Activated CD8-positive, alpha-beta memory T cell treated with anti-CD3 and anti-CD28 coated beads, Interleukin-2, amount 50 U/mL, for 4 hours (primary cell): ENCODE measurements around the gene SLC22A17.

Experiments used
- DNase-seq: peaks from one replicate; pipeline ENCODE4 v3.0.0-alpha.2; 2020

SLC22A17 gene

DNA sequence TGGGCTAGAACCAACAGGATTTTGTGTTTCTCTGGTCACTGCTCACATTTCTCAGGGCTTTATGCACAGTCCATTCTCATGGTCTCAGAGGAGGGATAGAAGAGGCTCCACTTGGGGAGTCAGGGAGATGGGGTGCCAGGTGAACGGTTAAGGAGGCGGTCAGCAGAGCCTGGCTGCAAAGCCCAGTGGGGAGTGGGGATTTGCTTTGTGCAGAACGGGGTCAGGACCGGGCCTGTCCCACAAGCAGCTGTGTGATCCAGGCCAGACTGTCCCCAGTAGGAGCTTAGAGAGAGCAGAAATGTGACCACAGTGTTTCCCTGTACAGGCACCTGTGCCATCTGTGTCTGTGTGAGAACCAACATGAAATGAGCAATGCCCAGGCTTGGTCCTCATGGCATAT, 28.3 kb upstream of the SLC22A17 start:
- DNase-seq, result no peak

DNA sequence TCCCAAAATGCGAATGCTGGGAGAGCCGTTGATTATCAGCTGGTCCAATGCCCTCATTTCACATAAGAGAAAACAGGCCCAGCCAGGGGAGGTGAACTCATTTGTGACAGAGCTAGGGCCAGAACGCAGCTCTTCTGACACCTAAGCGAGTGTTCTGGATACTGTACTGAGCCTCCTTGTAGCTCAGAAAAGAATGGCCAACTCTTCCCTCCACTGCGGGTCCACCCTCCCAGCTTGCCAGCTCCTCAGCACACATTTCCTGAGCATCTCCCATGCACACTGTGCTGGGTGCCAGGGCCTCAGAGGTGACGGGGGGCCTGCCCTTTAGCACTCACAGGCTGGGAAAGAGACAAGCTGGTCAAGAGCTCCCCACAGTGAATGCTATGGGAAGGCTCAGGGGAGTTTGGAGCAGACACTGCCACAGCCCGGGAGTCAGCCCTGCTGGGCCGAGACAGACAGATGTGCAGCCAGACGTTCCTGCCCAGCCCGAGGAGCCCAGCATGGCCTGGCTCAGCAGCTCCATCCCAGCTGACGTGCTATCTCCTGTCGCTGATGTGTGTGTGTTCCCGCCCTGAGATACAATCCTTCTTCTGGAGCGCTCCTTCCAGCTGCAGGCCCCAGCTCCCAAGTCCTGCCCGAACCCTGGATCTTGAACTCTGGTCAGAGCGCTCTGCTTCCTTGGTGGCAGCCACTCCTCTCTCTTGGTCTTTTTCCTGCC, 27.7 kb upstream of the SLC22A17 start:
- DNase-seq, result no peak

DNA sequence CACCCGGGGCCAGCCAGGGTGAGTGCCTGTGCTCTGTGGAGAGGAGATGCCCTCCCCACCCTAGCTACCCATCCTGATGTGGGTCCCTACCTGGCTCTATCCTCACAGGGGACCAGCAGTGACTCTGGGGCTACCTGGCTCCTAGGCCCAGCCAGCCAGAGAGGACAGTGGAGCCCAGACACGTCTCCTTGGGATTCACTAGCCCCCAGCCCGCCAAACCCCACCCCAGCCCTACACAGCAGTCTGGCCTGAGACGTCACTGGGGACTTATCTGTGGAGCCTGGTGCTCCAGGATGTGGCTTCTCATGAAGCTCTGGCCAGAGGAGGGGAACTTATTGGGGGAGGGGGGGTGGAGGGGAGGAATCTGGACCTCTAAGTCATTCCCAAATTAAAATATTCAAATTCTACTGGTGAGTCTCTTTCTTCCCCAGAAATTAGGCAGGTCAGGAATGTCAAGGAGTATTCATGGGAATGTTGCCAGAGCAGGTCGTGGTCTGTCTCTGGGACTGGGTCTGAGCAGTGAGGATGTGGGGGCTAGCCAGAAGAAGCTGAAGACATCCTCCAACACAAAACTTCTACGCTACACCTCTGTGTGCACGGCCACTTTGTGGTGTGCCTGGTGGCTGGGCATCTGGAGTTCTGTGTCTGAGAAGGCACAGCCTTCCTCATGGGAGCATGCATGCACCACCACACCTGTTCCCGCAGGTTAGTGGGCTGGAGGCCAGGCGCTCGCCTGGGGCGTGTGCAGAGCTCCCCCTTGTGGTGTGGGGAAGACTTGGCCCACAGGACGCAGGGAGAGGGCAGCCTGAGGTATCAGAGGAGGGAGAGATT, 26.9 kb upstream of the SLC22A17 start:
- peak; percentile 74 for DNase-seq

DNA sequence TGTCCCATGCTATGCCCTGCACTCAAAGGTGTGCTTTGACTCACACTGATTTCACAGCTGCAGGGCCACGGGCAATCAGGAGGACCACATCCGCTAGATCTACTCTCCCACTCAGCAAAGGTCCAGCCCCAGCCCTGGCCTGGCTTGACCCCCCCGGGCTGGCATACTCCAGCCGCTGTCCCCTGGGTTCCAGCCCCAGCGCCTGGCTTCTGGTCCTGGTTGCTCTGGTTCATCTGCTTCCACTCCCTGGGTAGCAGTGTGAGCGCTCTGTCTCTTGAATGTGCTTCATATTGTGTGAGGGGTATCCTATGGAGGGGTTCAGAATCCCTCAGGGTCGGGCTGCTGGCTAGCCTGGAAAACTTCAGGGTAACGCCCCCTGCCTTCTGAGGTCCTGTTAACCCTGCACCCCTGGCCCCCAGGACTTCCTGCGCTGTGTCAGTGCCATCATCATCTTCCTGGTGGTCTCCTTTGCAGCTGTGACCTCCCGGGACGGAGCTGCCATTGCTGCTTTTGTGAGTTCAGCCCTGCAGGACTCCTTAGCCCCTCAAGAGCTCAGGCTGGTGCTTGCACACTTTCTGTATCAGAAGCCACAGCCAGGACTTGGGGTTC, 26.0 kb upstream of the SLC22A17 start:
- DNase-seq, result no peak

DNA sequence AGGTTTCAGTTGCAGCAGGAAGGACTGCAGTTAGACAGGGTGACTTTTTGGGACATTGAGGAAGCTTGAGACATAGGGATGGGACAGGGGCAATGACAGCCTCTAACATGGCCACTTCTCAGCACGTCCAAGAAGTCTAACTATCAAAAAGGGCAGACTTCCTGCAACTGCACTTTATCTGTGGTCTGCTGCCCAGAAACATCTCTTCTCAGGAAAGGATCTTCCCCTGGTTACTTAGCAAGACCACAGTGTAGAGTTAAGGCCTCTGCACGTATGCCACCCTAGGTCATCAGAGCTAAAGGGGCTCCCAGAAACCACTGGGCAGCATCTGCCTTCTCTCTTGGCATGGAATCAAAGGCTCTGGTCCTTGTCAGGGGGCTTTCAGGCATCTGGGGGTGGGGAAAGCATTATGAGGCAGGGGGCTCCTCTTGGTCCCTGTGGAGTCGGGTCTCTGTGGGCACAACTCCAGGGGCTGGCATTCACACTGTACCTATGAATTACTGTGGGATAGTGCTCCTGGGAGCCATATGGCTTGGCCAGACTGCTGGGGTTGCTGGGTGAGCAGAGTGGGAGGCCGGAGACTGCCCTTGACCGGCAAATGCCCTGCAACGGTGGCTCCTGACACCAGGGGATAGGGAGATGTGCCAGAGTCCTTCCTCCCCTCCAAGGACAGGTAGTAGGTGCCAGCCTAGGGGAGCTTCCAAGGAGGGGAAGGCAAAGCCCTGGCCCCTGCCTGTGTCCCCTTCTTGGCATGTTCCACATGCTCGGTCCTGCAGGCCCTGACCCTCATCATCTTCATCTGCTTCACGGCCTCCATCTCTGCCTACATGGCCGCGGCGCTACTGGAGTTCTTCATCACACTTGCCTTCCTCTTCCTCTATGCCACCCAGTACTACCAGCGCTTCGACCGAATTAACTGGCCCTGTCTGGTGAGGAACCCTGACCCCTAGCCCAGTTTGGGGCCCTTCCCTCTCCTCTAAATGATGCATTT, 25.2 kb upstream of the SLC22A17 start:
- no peak for DNase-seq

DNA sequence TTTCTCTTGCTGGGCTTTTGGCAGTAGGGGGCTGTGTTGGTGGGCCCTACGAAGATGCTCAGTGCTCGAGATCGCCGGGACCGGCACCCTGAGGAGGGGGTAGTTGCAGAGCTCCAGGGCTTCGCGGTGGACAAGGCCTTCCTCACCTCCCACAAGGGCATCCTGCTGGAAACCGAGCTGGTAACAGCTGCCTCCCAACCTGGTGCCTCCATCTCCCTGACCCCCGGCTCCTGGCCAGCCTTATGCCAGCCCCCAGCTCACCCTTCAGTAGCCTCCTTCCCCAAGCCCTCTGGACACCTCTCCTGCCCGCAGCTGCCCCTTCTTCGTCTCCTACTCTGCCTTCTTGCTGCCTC, 24.5 kb upstream of the SLC22A17 start:
- no peak for DNase-seq

DNA sequence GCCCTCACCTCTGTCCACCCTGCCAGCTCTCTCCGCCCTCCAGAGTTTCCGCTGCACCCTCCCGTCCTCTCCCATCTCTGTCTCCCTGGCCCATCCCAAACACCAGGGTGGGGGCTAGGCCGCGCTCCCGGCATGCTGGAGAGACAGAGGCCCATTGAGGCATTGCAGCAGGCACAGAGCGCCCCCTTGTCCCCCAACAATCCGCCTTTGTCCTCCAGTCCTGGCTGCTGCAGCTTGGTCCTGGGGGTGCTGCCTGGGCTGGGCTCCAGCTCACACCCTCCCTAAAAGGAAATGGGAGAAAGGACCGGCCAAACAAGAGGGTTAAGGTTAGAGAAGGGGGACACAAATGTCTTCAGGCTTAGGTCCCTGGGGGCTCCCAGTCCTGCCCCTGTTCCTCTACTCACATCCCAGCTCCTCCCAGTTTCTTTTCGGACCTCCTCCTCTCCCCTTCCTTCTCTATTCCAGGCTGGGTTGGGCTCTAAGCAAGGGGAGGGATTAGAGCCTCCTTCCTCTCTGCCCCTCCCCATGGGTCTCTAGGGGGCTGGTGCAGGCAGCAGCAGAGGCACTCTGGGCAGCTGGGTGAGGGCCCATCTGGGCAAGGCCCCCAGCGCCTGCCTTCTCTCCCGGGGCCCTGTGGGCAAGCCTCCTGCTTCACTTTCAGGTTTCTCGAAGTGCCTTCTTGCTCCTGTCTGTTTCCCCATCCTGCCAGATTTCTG, 24.0 kb upstream of the SLC22A17 start, which contains the start of gene CMTM5:
Gene CMTM5 (plus strand): TSS at position 565 of the 716 bp plus-strand sequence. CDS start 206 bp downstream, outside the sequence.
- no peak for DNase-seq

DNA sequence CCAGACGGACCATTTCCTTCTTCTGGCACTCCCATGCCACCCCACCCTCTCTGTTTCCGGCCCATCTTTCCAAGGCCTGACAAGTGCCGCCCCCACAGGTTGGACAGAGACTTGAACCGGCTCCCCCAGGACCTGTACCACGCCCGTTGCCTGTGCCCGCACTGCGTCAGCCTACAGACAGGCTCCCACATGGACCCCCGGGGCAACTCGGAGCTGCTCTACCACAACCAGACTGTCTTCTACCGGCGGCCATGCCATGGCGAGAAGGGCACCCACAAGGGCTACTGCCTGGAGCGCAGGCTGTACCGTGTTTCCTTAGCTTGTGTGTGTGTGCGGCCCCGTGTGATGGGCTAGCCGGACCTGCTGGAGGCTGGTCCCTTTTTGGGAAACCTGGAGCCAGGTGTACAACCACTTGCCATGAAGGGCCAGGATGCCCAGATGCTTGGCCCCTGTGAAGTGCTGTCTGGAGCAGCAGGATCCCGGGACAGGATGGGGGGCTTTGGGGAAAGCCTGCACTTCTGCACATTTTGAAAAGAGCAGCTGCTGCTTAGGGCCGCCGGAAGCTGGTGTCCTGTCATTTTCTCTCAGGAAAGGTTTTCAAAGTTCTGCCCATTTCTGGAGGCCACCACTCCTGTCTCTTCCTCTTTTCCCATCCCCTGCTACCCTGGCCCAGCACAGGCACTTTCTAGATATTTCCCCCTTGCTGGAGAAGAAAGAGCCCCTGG, 23.0 kb upstream of the SLC22A17 start:
- no peak for DNase-seq

DNA sequence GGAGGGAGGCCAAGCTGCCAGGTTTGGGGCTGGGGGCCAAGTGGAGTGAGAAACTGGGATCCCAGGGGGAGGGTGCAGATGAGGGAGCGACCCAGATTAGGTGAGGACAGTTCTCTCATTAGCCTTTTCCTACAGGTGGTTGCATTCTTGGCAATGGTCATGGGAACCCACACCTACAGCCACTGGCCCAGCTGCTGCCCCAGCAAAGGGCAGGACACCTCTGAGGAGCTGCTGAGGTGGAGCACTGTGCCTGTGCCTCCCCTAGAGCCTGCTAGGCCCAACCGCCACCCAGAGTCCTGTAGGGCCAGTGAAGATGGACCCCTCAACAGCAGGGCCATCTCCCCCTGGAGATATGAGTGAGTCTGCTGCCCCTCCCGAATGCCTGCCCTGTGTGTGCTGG, 20.4 kb upstream of the SLC22A17 start:
- no peak for DNase-seq

DNA sequence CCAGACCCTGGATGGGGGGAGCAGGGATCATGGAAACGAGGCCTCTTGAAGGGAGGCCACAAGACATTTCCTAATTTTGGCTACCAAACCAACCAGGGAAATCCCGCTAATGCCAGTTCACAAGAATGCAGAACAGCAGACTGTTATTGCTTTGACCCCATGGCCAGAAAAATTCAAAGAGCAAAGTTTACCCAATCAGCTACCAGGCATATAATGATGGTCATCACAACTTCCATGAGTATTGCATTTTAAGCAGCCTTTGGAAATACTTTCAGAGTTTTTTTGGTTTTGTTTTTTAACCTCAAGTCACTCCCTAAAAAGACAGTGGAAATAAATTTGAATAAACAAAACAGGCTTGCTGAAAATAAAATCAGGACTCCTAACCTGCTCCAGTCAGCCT, 19.8 kb upstream of the SLC22A17 start, which contains the start of gene IL25:
Gene IL25 (plus strand): TSS at position 301 of the 400 bp plus-strand sequence.
- no peak for DNase-seq

DNA sequence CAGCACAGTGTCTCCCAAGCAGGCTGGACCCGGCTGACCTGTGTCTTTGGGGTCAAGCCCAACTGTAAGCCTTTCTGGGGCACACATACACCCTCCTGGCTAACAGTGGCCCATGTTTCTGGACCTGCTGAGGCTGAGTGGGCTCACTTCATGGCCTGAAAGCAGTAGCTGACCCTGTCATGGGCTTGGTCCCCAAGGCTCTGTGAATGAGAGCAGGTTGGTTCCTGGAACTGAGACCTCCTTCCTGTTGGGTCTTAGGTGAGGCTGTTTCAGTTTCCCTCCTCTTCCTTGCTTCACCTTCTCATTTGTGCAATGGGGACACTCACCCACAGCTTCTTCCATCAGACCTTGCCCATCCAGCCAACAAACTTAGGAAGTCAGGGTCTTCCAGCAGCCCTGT, 19.2 kb upstream of the SLC22A17 start:
- no peak for DNase-seq

DNA sequence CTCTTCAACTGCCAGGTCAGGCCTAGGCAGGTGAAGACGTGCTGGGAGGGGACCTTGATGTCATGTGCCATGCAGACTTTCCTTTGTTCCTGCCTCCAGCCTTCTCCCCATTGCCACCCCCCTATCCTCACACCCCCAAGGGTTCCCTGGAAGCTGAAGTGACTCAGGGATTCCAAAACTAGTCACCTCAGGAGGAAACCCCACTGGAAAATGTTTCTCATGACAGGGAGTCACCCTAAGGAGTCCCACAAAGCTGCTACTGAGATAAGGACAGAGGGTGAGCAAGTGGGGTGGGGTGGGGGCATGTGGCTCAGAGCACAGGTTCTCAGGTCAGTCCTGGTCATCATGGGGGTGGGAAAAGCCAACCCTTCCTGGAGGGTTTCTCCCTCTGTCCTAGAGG, 17.5 kb upstream of the SLC22A17 start:
- DNase-seq, result no peak

DNA sequence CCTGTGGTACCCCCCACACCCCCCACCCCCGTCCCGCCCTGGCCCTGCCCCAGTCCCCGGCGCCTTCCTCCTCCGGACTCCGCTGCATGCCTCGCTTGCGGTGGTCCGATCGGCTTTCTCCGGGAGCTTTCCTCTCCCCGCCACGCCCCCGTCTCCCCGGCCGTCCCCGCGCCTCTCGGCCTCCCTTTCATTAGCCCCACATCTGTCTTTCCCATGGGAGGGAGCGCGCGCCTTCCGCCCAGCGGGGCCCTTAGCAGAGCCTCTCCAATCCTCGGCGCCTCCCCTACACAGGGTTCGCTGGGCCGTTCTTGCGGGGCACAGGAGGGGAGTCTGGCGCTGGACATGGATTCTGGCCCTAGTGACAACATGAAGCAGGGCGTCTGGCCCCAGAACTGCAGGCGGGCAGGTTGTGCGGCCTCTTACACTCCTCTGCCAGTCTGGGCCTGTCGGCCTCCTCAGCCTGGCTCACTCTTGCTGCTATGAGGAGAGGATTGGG, 13.8 kb upstream of the SLC22A17 start:
- DNase-seq, result no peak

DNA sequence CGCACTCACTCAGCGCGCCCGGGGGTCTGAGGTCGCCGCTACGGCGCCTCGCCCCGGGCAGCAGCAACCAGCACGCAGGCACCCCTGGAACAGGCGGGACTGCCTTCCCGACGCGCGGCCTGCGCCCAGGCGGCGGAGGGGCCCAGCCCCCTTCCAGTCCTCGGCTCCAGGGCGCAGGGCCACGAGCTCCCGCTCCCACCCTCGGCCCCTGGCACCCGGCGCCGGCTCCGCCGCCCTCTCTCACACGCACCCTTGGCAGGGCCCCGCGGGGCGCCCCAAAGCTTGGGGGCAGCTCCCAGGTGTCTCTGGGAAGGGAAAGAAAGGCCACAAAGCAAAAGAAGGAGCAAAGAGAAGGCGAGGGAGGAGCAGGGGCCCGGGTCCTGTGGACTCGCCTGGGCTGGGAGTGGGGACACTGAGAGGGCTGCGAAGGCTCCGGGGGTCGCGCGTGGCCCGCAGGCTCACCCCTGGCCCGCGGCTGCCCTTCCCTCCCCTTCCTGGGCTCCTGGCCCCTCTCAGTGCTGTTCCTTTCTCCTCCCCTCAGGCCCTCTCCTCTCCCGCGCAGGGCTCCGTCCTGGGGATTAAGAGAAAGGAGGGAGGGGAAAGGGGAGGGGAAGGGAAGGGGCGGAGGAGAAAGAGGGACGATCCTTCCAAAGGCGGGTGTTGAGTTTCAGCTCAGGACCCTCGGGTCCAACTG, 13.2 kb upstream of the SLC22A17 start:
- no peak for DNase-seq

DNA sequence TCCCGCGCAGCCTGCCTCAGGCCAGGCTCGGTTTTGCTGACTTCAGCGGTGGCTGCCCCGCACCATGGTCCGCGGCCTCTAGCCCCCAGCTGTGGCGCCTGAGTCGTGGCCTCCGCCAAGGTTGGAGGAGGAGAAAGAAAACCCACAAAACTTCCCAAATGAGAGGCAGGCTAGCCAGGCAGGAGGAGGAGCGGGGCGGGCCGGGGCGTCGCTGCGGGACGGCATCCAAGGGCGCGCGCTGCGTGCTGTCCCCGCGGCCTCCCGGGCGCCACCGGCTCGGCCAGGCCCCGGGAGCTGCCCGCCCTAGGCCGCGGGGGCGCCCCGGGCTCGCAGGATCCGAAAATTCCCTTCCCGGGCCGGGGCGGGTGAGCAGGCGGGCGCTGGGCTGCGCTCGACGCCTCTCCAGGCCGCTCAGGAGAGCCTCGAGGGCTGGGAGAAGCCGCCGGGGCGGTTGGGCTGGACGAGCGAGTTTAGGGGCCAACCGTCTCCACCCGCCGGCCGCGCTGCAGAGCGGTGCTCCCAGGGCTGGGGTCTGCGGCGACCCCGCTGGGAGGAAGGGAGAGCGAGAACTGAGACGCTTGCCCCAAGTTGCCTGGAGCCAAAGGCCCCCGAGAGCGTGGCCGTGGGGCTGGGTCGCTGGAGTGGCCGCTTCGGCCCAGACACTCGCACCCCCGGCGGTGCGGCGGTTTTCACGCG, 12.5 kb upstream of the SLC22A17 start, which contains the start of gene EFS:
Gene EFS (minus strand): TSS at position 137 of the 696 bp plus-strand sequence. CDS start 147 bp downstream, outside the sequence.
- no peak for DNase-seq

DNA sequence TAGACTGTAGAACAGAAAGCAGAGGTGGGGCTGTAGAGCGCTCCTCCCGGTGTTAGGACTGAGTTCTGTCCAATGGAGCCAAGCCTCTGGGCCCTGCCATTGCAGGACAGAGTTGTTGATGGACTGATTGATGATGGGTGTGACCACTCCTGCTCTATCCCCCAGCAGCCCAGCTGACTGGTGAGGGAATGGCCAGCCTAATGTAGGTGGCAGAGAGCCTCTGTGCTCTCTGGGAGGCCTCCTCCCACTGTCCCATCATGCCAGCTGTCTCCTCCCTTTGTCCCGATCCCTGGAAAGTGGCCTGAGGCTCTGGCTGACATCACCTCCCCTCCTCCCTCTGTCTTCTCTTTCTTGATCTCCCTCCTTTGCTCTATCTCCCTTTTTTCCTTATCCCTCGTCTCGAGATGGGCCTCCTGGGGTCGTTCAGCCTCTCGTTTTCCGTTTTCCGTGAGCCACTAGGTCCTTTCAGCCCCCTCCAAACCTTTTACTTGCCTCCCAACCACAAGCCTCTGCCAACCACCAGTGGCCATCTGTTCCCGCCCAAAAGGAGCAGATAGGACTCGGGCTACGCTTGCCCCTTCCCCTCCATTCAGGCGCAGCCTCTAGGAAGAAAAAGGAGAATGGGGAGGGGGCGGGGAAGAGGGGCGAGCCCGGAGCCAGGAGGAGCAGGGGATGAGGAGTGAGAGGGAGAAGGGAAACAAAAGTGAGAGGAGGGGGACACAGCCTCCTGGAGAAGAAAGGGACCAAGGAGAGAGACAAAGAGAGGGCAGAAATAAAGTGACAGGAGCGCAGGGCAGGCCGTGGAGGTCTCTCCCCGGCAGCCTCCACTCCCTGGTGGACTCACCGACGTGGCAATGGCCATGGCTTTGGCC, 11.7 kb upstream of the SLC22A17 start:
- no peak for DNase-seq

DNA sequence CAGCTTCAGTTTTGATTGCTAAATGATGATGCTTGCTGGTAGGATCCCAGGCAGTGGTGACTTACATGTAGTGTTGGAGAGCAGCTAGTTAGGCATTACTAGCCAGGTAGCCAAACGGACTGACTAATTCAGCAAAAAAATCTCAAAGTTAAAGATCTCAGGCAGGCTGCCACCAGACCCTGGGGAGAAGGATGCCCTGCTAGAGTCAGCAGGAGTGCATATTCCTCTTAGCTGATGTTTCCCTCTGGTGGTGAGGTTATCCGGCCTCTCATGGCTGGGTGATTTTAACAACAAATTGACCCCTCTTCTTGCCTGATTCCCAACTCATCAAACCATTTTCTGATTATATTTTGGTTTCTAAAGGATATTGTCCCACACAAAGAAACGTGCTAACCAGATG, 9.5 kb upstream of the SLC22A17 start:
- no peak for DNase-seq

DNA sequence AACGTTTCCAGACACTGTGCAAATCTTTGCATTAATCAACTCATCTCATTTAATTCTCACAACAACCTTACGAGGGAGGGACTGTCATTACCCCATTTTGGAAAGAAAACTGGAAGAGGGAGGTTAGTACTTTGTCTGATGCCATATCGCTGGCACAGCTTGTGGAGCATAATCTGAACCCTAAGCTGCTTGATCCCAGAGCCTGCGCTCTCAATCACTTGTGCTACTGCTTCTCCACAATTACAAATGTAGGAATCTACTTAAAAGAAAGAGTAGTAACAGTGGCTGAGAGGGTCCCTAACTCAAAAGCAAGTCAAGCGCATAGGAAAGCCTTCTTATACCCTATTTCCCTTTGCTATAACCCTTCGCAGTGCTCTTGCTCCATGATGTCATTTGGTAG, 9.1 kb upstream of the SLC22A17 start:
- no peak for DNase-seq

DNA sequence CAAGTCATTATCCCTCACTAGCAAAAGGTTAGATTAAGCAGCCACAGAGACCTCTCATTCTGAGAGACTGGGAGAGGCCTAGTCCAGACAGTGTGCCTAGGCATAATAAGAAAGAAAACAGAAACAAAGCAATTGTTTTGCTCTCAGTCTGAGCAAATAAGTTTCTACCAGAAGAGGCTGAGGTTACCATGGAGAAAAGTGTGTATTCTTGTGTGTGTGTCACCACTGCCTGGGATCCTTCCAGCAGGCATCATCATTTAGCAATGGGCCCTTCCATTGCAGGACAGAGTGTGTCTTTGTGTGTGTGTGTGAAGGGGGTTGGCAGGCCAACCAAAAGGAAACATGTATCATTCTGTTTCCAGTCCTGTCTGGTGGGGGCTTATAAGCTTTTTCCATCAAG, 8.6 kb upstream of the SLC22A17 start:
- DNase-seq, result no peak
